Measurements from ENCODE around the gene TUBAL3. TPM values are rescaled to one million over a fixed set of nuclear protein-coding genes. Genes with fewer than 3 reads are reported as not detected.

Gene TUBAL3
- total and polyA plus RNA-seq, 2 donors (not counting 3 experiments of a cell fraction or from before 2014, with no cell fraction given): not detected

DNA sequence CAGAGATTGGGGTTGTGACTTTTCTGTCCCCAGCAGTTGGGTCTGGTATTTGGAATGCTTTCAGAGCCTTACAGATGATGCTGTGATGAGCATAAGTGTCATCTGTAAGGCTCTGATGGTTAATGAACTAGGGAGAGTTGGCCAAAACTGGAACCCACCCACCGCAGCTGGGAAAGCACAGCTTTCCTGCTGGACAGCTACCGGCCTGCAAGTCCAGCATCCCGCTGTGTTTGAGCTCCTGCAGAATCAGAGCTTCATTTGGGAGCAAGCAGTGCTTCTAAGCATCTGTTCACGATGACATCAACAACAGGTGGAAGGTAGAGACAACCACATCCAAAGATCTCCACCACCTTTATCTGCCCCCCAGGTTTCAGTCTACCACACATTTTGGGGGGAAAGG, 28.2 kb downstream of the TUBAL3 start:
- H2AFZ ChIP-seq (ENCODE audit: low read depth, low read length): no peak overlapping the region
- ChIA-PET POLR2A (no interaction called here), CTCF (interaction anchor here (1.5 kb wide), 1 partner anchor 10 kb away, joined by 5 read pairs; no protein-coding TSS in a partner anchor)
- no peaks in the 10 kb centered on the region for H3K9me1 ChIP-seq (replicated peaks; ENCODE audit: control insufficient read depth, extremely low read depth, insufficient read depth, low read length)
- H4K20me1 ChIP-seq (replicated peaks; ENCODE audit: control insufficient read depth, extremely low read depth, insufficient read depth, low read length): no peaks in the 10 kb centered on the region
- no peak overlapping the region for H3K9ac ChIP-seq (replicated peaks; ENCODE audit: extremely low read depth, insufficient read depth, low read length)
- intact Hi-C loops (cut with micrococcal nuclease): no loop called here
- DNase-seq (ENCODE audit: low read depth, low spot score) (no peak), FAIRE-seq (no peak)
- dilution Hi-C loops (cut with MboI; ENCODE audit: extremely low pct_ligation_motif_present, low sequenced_read_pairs): no loop called here
- no TSS peak for BruUV-seq (replicated peaks)
- H3K27me3 ChIP-seq (ENCODE audit: control insufficient read depth in 2 of 2, insufficient read depth in 2 of 2, low read length in 2 of 2): peaks cover 0 to 2% of the 10 kb centered on the region in 2 experiments
- H3K9me3 ChIP-seq (replicated peaks; ENCODE audit: control insufficient read depth, insufficient read depth, low read length): no peaks in the 10 kb centered on the region
- H3K36me3 ChIP-seq (ENCODE audit: control insufficient read depth in 2 of 2, extremely low read depth in 1 of 2, insufficient read depth in 2 of 2, low read length in 2 of 2): no peaks in the 10 kb centered on the region
- H3K27ac ChIP-seq (ENCODE audit: insufficient read depth, low read depth, low read length): no peak overlapping the region
- no peak overlapping the region for H3K4me3 ChIP-seq (replicated peaks in 1 of 3; ENCODE audit: insufficient read depth in 1 of 3, low read depth in 1 of 3, low read length in 3 of 3)
- no peaks in the 10 kb centered on the region for H3K79me2 ChIP-seq (ENCODE audit: control insufficient read depth, insufficient read depth, low read length)
- TF ChIP-seq CTCF (IDR thresholded peaks at IDR 0.05; ENCODE audit: extremely low read depth in 1 of 2, insufficient read depth in 1 of 2, low read depth in 1 of 2, low read length in 2 of 2) (no peak), MYC (IDR thresholded peaks at IDR 0.05; ENCODE audit: low read depth, low read length) (no peak), GATA2 (IDR thresholded peaks at IDR 0.05; ENCODE audit: insufficient read depth, insufficient read length, low read depth, low read length) (no peak), POLR2A (IDR thresholded peaks at IDR 0.05; ENCODE audit: low read depth, low read length) (no peak), POLR2AphosphoS5 (IDR thresholded peaks at IDR 0.05; ENCODE audit: insufficient read depth, low read depth, low read length) (no peak), JUN (IDR thresholded peaks at IDR 0.05; ENCODE audit: borderline replicate concordance, insufficient read depth, insufficient read length, low read depth) (no peak), FOS (IDR thresholded peaks at IDR 0.05; ENCODE audit: borderline replicate concordance, insufficient read depth, low read length) (no peak), EZH2 (IDR thresholded peaks at IDR 0.05; ENCODE audit: borderline replicate concordance, low read depth, low read length, severe bottlenecking) (no peak)
- H3K4me1 ChIP-seq (ENCODE audit: control insufficient read depth, extremely low read depth, insufficient read depth, low read length): no peaks in the 10 kb centered on the region
- H3K4me2 ChIP-seq (ENCODE audit: insufficient read depth, low read length): no peak overlapping the region

Measured in endothelial cell of umbilical vein (primary cell).